Gastroesophageal sphincter (tissue), 3 donors: ENCODE results near the gene TCF12.

Experiments
- CTCF ChIP-seq, 4 experiments: fragments of 200-600 bp in 2 of 4; fragments of 450-650 bp in 2 of 4; sonication (generic) in 1 of 4; IDR thresholded peaks; one replicate each; pipeline ENCODE4 v1.5.1; 2017 to 2019; ENCODE audit warnings: antibody characterized with exemption in 4 of 4, mild to moderate bottlenecking in 2 of 4, moderate library complexity in 2 of 4
- POLR2A ChIP-seq, 2 donors: fragments of 450-650 bp; IDR thresholded peaks; one replicate each; pipeline ENCODE4 v1.6.1; 2017; ENCODE audit warnings: antibody characterized with exemption in 2 of 2, mild to moderate bottlenecking in 2 of 2, moderate library complexity in 1 of 2
- POLR2AphosphoS5 ChIP-seq: sonication (generic); formaldehyde crosslinking; IDR thresholded peaks from one replicate; pipeline ENCODE4 v1.6.1; 2017; ENCODE audit warnings: antibody characterized with exemption

DNA sequence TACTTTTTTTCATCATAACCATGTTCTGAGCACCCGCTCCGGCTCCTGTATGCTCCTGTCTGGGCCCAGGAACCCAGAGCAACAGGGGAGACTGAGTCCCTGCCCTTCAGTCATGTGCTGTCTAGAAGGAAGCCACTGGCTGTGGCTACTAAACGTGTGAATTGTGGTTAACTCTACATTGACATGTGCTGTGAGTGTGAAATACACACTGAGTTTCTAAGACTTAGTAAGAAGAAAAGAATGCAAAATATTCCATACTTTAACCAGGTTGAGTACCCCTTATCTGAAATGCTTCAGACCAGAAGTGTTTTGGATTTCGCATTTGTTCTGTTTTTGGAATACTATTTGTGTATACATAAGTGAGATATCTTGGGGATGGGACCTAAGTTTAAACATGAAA lies 415.0 kb downstream of the TCF12 start:
- TF ChIP-seq CTCF (IDR thresholded peaks at IDR 0.05) (no peak), POLR2AphosphoS5 (no peak), POLR2A (IDR thresholded peaks at IDR 0.05) (no peak)
